C4-2B (cell line): Measurements from ENCODE around the gene QPRT.

Experiments used
- ZFX ChIP-seq: fragments of 450-650 bp; IDR thresholded peaks from 2 replicates; pipeline ENCODE4 v1.6.1; 2017
- TF ChIP-seq, protein P1 (sequence below): fragments of 450-650 bp; conservative IDR thresholded peaks from 2 replicates; pipeline ENCODE4 v1.5.1; 2017; ENCODE audit warnings: mild to moderate bottlenecking

DNA sequence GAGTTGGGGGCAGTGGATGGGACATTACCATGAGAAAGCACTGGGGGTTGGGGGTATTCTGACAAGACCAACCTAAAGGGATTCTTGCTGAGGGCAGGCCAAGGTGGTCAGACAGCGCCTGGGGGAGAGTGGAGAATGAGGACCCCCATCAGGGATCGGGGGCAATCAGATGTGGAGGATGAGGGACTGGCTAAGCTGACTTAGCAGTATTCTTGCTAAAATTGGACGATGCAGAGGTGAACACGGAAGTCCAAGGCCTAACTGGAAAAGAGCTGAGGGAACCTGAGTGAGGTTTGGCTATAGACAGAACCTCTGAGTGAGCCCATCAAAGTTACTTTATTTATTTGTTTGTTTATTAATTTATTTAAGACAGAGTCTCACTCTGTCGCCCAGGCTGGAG lies 9.2 kb downstream of the QPRT start:
- TF ChIP-seq, protein P1, sequence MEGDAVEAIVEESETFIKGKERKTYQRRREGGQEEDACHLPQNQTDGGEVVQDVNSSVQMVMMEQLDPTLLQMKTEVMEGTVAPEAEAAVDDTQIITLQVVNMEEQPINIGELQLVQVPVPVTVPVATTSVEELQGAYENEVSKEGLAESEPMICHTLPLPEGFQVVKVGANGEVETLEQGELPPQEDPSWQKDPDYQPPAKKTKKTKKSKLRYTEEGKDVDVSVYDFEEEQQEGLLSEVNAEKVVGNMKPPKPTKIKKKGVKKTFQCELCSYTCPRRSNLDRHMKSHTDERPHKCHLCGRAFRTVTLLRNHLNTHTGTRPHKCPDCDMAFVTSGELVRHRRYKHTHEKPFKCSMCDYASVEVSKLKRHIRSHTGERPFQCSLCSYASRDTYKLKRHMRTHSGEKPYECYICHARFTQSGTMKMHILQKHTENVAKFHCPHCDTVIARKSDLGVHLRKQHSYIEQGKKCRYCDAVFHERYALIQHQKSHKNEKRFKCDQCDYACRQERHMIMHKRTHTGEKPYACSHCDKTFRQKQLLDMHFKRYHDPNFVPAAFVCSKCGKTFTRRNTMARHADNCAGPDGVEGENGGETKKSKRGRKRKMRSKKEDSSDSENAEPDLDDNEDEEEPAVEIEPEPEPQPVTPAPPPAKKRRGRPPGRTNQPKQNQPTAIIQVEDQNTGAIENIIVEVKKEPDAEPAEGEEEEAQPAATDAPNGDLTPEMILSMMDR = no peak
- no peak for TF ChIP-seq ZFX
